Naive B cell (primary cell): ENCODE measurements around the gene RLBP1. TPM values are rescaled to one million over a fixed set of nuclear protein-coding genes. Genes with fewer than 3 reads are reported as not detected.

ENCODE experiments used
- ATAC-seq, 2 donors: fragments of 150-1000 bp; cut with Tn5 transposase; 2 replicates each; pipeline ENCODE4 v1.10.0; 2021; ENCODE audit warnings: low read depth in 2 of 2, mild to moderate bottlenecking in 2 of 2, moderate library complexity in 2 of 2
- DNase-seq: peaks from one replicate; pipeline ENCODE4 v3.0.0; 2022
- H3K27ac Mint-ChIP-seq, 6 donors: one replicate each; pipeline ENCODE4 v1.8.0; 2020 to 2022; ENCODE audit warnings: mild to moderate bottlenecking in 6 of 6, mixed read lengths in 6 of 6, moderate library complexity in 5 of 6, inconsistent platforms in 2 of 6
- H3K27me3 Mint-ChIP-seq, 3 donors: one replicate each; pipeline ENCODE4 v1.8.0; 2021 to 2022; ENCODE audit warnings: mixed read lengths in 3 of 3, mild to moderate bottlenecking in 1 of 3
- H3K36me3 Mint-ChIP-seq, 2 donors: one replicate each; pipeline ENCODE4 v1.8.0; 2020 to 2022; ENCODE audit warnings: mixed read lengths in 2 of 2, inconsistent platforms in 1 of 2, mild to moderate bottlenecking in 1 of 2
- H3K4me1 Mint-ChIP-seq, 3 donors: one replicate each; pipeline ENCODE4 v1.8.0; 2020 to 2022; ENCODE audit warnings: mixed read lengths in 3 of 3, inconsistent platforms in 1 of 3, mild to moderate bottlenecking in 1 of 3, moderate library complexity in 1 of 3
- H3K4me3 Mint-ChIP-seq, 8 donors: one replicate each; pipeline ENCODE4 v1.8.0; 2020 to 2022; ENCODE audit warnings: mild to moderate bottlenecking in 8 of 8, mixed read lengths in 8 of 8, moderate library complexity in 8 of 8, inconsistent platforms in 2 of 8
- H3K9me3 Mint-ChIP-seq, 7 donors: one replicate each; pipeline ENCODE4 v1.8.0; 2020 to 2022; ENCODE audit warnings: mixed read lengths in 7 of 7, mild to moderate bottlenecking in 5 of 7, inconsistent platforms in 2 of 7, moderate library complexity in 1 of 7
- polyA plus RNA-seq, 6 donors: library from polyadenylated mRNA; unstranded; fragments of 300-500 nt; fragmentation: Illumina TruSeq; gene quantifications; one replicate each; pipeline ENCODE4 v1.2.3, GENCODE V29; 2021; ENCODE audit warnings: low read depth in 6 of 6

RLBP1 gene
- polyA plus RNA-seq, 6 donors from 2014 or later: not detected

DNA sequence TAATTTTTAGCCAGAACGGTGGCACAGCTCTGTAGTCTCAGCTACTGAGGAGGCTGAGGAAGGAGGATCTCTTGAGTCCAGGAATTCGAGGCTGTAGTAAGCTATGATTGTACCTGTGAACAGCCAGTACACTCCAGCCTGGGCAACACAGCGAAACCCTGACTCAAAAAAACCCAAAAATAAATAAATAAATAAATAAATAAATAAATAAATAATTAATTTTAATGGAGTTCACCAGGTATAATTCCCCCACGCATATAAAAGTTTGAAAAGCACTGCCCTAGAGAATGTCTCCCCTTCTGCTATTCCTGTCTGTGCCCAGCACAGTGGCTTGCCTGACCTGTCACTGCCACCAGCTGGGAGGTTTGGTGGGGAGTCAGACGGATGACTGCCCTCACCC is 4.2 kb upstream of the RLBP1 start:
- Mint-ChIP-seq H3K4me1 (no peaks in the 10 kb centered on the region), H3K9me3 (no peaks in the 10 kb centered on the region), H3K27ac (no peak overlapping the region), H3K27me3 (peaks cover 5 to 43% (median 31%) of the 10 kb centered on the region in 3 donors), H3K4me3 (no peak overlapping the region), H3K36me3 (no peaks in the 10 kb centered on the region)
- DNase-seq (no peak), ATAC-seq (no peak)

DNA sequence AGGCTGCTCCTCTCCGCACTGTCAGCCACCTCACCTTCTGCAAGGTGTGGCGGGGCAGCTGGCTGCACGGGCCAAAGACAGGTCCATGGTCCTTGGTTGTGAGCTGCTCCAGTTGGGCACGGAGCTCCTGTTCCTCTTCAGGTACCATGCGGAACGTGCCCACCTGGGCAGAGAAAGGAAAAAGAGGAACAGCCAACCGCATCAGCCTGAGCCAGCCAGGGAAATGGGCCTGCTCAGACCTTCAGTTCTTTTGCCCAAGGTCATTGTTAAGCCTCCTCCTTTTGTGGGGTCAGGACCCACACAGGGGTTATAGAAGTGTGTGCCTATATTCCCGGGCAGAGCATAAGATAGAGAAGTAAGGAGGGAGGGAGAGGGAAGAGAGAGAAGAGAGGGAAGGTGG is 2.8 kb downstream of the RLBP1 start:
- ATAC-seq: no peak
- H3K9me3 Mint-ChIP-seq: no peaks in the 10 kb centered on the region
- H3K36me3 Mint-ChIP-seq: no peaks in the 10 kb centered on the region
- DNase-seq: no peak
- H3K27me3 Mint-ChIP-seq: peaks cover 4 to 34% (median 18%) of the 10 kb centered on the region in 3 donors
- H3K27ac Mint-ChIP-seq: no peak overlapping the region
- H3K4me1 Mint-ChIP-seq: no peaks in the 10 kb centered on the region
- no peak overlapping the region for H3K4me3 Mint-ChIP-seq

GRCh38 chr15:89217686-89218376 is 3.5 kb downstream of the RLBP1 start:
- H3K36me3 Mint-ChIP-seq: no peaks in the 10 kb centered on the region

GRCh38 chr15:89217031-89217430 is 4.3 kb downstream of the RLBP1 start:
- no peaks in the 10 kb centered on the region for H3K9me3 Mint-ChIP-seq
- no peaks in the 10 kb centered on the region for H3K36me3 Mint-ChIP-seq
- no peak for ATAC-seq

More at GRCh38 chr15:89217686-89218376, 3.5 kb downstream of the RLBP1 start:
- Mint-ChIP-seq H3K9me3 (no peaks in the 10 kb centered on the region), H3K27ac (no peak overlapping the region), H3K4me3 (no peak overlapping the region), H3K4me1 (no peaks in the 10 kb centered on the region), H3K27me3 (peaks cover 4 to 32% (median 18%) of the 10 kb centered on the region in 3 donors)
- DNase-seq (no peak), ATAC-seq (no peak)

DNA sequence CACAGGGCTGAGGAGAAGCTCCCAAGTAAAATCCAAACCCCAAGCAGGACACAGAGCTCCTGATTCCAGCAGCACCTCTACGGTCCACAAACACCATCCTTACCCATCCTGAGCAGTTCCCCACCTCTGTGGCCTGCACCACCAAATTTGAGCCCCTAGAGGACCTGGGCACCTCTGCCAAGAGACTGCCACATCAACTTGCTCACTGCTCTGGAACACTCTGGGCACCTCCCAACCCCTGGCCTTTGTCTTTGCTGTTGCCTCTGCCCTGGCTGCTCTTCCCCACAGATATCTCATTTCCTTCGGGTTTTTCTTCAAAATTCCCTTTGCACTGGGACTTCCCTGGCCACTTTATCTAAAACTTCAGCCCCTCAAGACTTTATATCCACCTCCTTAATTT is 5.8 kb downstream of the RLBP1 start:
- Mint-ChIP-seq H3K27ac (no peak overlapping the region), H3K36me3 (no peaks in the 10 kb centered on the region), H3K27me3 (peaks cover 4 to 23% (median 9%) of the 10 kb centered on the region in 3 donors), H3K4me3 (no peak overlapping the region), H3K4me1 (no peaks in the 10 kb centered on the region), H3K9me3 (no peaks in the 10 kb centered on the region)
- DNase-seq (no peak), ATAC-seq (no peak)

More at GRCh38 chr15:89217031-89217430, 4.3 kb downstream of the RLBP1 start:
- Mint-ChIP-seq H3K4me1 (no peaks in the 10 kb centered on the region), H3K27ac (no peak overlapping the region), H3K27me3 (peaks cover 4 to 24% (median 18%) of the 10 kb centered on the region in 3 donors), H3K4me3 (no peak overlapping the region)
- DNase-seq: no peak

GRCh38 chr15:89211678-89212170 is 9.7 kb downstream of the RLBP1 start:
- no peak for DNase-seq
- H3K4me3 Mint-ChIP-seq: no peak overlapping the region
- H3K27me3 Mint-ChIP-seq: peaks cover 4 to 9% (median 6%) of the 10 kb centered on the region in 3 donors
- peak overlapping the region in 1 of 6 donors; percentile 21 for H3K27ac Mint-ChIP-seq
- ATAC-seq: no peak
- no peaks in the 10 kb centered on the region for H3K9me3 Mint-ChIP-seq
- H3K4me1 Mint-ChIP-seq: peaks cover 0 to 8% (median 5%) of the 10 kb centered on the region in 3 donors
- no peaks in the 10 kb centered on the region for H3K36me3 Mint-ChIP-seq

GRCh38 chr15:89209057-89209456 is 12.3 kb downstream of the RLBP1 start:
- no peak for ATAC-seq
- Mint-ChIP-seq H3K27ac (no peak overlapping the region), H3K9me3 (no peaks in the 10 kb centered on the region), H3K4me3 (no peak overlapping the region), H3K27me3 (peaks cover 0 to 6% (median 0%) of the 10 kb centered on the region in 3 donors), H3K4me1 (peaks cover under 1 to 9% (median 8%) of the 10 kb centered on the region in 3 donors), H3K36me3 (no peaks in the 10 kb centered on the region)
- DNase-seq: no peak

DNA sequence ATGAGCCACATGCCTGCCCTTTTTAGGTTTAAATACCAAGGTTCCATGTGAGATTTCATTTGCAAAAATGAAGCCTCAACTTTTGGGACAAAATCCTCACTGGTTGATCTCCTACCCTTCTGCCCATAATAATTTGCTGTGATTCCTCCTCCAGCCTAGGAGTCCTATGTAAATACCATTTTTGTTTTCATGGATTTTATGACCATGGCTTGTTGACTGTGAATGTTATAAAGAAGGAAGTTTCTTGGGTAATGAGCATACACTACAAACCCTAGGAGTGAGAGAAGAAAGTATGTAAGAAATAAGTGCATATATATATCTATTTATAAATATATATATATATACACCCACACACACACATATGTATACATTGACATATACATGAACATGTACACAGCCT is 13.1 kb downstream of the RLBP1 start:
- Mint-ChIP-seq H3K27me3 (peaks cover 0 to 6% (median 0%) of the 10 kb centered on the region in 3 donors), H3K4me3 (no peak overlapping the region), H3K27ac (no peak overlapping the region), H3K4me1 (peaks cover 6 to 9% (median 8%) of the 10 kb centered on the region in 3 donors), H3K36me3 (no peaks in the 10 kb centered on the region), H3K9me3 (no peaks in the 10 kb centered on the region)
- no peak for DNase-seq
- no peak for ATAC-seq

GRCh38 chr15:89206908-89207331 is 14.5 kb downstream of the RLBP1 start:
- Mint-ChIP-seq H3K9me3 (no peaks in the 10 kb centered on the region), H3K27ac (no peak overlapping the region), H3K4me3 (no peak overlapping the region), H3K36me3 (no peaks in the 10 kb centered on the region), H3K4me1 (peaks cover 6 to 9% (median 8%) of the 10 kb centered on the region in 3 donors), H3K27me3 (peaks cover 0 to 6% (median 0%) of the 10 kb centered on the region in 3 donors)
- peak; percentile 63 to 76 for ATAC-seq
- peak; percentile 56 for DNase-seq

- Mint-ChIP-seq H3K4me3 (no peak overlapping the region), H3K9me3 (no peaks in the 10 kb centered on the region), H3K27me3 (peaks cover 0 to 6% (median 0%) of the 10 kb centered on the region in 3 donors), H3K36me3 (peaks cover 4% of the 10 kb centered on the region in 2 donors), H3K4me1 (peaks cover 6 to 9% (median 8%) of the 10 kb centered on the region in 3 donors), H3K27ac (no peak overlapping the region)
- ATAC-seq (no peak), DNase-seq (no peak)
These were observed 15.3 kb downstream of the RLBP1 start for GRCh38 chr15:89205991-89206585.

GRCh38 chr15:89203705-89204273 is 17.6 kb downstream of the RLBP1 start:
- ATAC-seq (no peak), DNase-seq (no peak)
- Mint-ChIP-seq H3K9me3 (no peaks in the 10 kb centered on the region), H3K27ac (peak overlapping the region in 1 of 6 donors; percentile 29), H3K4me1 (peaks cover 6 to 9% (median 8%) of the 10 kb centered on the region in 3 donors), H3K27me3 (peaks cover 0 to 6% (median 0%) of the 10 kb centered on the region in 3 donors), H3K4me3 (no peak overlapping the region), H3K36me3 (peaks cover 5 to 7% of the 10 kb centered on the region in 2 donors)

DNA sequence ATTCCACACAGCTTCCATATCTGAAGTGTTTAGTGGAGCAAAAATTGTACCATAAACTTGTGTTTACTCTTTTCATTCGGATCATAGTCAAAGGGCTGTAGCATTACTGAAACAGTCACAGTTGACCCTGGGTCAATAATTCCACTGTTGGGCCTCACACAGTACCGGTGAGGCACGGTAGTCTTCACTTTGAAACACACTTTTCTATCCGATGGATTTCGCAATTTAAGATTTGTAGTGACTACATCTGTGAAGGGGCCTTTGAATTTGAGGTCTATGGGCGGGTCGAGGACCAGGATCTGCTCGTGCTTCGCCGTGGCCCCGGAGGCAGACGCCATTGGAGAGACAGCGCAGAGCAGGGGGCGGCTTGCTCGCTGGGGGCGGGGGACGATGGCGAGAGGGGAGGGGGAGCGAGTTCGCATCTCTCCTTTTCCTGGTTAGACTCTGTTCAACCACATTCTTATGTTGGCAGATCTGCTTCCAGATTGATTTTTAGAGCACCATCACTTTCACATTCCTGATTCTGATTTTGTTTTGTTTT is 19.8 kb downstream of the RLBP1 start:
- no peaks in the 10 kb centered on the region for H3K9me3 Mint-ChIP-seq
- no peak for ATAC-seq
- DNase-seq: no peak
- peaks cover 0 to 6% (median 2%) of the 10 kb centered on the region in 3 donors for H3K4me1 Mint-ChIP-seq
- H3K4me3 Mint-ChIP-seq: no peak overlapping the region
- H3K36me3 Mint-ChIP-seq: peaks cover 9 to 15% of the 10 kb centered on the region in 2 donors
- H3K27ac Mint-ChIP-seq: peak overlapping the region in 1 of 6 donors; percentile 18
- no peaks in the 10 kb centered on the region for H3K27me3 Mint-ChIP-seq

DNA sequence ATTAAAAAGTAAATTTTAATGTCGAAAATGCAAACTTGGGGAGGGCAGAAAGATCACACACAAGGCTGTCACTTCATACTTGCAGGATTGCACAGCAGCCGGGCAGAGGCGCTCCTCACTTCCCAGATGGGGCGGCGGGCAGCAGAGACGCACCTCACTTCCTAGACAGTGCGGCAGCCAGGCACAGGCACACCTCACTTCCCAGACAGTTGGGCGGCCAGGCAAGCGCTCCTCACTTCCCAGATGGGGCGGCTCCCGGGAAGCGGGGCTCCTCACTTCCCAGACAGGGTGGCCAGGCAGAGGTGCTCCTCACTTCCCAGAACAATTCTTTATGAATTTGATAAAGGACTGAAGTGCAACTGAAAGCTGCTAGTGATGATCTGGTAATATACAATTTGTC is 21.2 kb downstream of the RLBP1 start:
- H3K27me3 Mint-ChIP-seq: no peaks in the 10 kb centered on the region
- no peak for ATAC-seq
- no peaks in the 10 kb centered on the region for H3K9me3 Mint-ChIP-seq
- H3K4me1 Mint-ChIP-seq: peaks cover 0 to 6% (median 0%) of the 10 kb centered on the region in 3 donors
- H3K36me3 Mint-ChIP-seq: peaks cover 20% of the 10 kb centered on the region in 2 donors
- H3K27ac Mint-ChIP-seq: no peak overlapping the region
- H3K4me3 Mint-ChIP-seq: no peak overlapping the region
- DNase-seq: no peak
